H4 (cell line): ENCODE measurements around the gene GSTM3. TPM values are rescaled to one million over a fixed set of nuclear protein-coding genes. Genes with fewer than 3 reads are reported as not detected.
"Not testable (repeated sequence)": the region's sequence is repeated elsewhere in the genome, so short reads cannot be mapped to it uniquely, and the experiment has no call there.

Experiments used
- DNase-seq: peaks from one replicate; pipeline ENCODE4 v3.0.0-alpha.2; 2015; ENCODE audit warnings: low spot score
- total RNA-seq: library from RNA; depleted of rRNA; stranded (reverse); fragments of >200 nt; shearing (Covaris generic); gene quantifications from 2 replicates; pipeline ENCODE4 v1.2.3, GENCODE V29; 2014; rRNA removed

Gene GSTM3
- total RNA-seq, 1 experiment from 2014 or later = 228 TPM

- not testable (repeated sequence) for DNase-seq
Observed at GRCh38 chr1:109697861-109698260, 43.0 kb downstream of the GSTM3 start.

- DNase-seq = no peak
Observed at GRCh38 chr1:109697066-109697465, 43.8 kb downstream of the GSTM3 start.

- DNase-seq = not testable (repeated sequence)
Observed at GRCh38 chr1:109695138-109695537, 45.7 kb downstream of the GSTM3 start.

- not testable (repeated sequence) for DNase-seq
Observed at GRCh38 chr1:109694400-109694799, 46.4 kb downstream of the GSTM3 start.

GRCh38 chr1:109691759-109692158 lies 49.1 kb downstream of the GSTM3 start:
- DNase-seq = no peak

GRCh38 chr1:109689844-109690405 lies 50.9 kb downstream of the GSTM3 start:
- DNase-seq = no peak

GRCh38 chr1:109687641-109688499 lies 53.0 kb downstream of the GSTM3 start, which contains the start of gene GSTM1:
Gene GSTM1 (plus strand): TSS chr1:109687817. CDS start chr1:109687874, 57 bp downstream.
- no peak for DNase-seq

DNA sequence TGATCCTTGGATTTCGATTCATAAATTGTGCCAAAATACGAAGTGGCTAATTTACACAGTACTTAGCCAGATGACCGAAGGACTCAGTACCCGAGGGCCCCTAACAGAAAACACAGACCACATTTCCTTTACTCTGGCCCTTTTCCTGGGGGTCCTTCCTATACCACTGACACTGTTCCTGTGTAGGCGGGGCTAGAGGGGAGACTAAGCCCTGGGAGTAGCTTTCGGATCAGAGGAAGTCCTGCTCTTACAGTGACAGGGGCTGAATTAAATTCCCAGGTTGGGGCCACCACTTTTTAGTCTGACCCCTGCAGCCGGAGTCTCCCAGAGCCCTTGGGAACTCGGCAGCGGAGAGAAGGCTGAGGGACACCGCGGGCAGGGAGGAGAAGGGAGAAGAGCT lies 53.7 kb downstream of the GSTM3 start:
- not testable (repeated sequence) for DNase-seq

DNA sequence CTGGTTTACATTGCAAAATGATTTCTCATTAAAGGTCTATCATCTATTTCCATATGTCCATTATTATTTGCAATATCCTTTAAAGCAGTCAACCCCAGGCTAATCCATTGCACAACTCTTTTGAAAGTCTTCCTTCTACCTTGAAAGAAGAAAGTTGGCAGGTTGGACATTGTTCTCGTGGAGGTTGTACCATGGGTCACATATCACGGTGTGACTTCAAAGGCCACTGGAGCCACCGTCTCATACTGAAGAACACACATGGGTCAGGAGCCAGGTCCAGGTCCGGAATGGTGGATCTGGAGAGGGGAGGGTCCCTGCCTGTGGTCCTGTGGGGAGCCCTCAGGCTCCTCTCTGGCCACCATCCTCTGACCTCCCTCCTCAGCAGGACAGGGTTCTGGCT lies 54.9 kb downstream of the GSTM3 start:
- not testable (repeated sequence) for DNase-seq

- DNase-seq = not testable (repeated sequence)
Observed at GRCh38 chr1:109685399-109685798, 55.4 kb downstream of the GSTM3 start.

DNA sequence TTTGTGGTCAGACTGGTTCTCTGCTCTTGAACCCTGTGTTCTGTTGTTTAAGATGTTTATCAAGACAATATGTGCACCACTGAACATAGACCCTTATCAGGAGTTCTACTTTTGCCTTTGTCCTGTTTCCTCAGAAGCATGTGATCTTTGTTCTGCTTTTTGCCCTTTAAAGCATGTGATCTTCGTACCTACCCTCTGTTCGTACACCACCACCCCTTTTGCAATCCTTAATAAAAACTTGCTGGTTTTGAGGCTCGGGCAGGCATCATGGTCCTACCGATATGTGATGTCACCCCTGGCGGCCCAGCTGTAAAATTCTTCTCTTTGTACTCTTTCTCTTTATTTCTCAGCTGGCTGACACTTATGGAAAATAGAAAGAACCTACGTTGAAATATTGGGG lies 56.1 kb downstream of the GSTM3 start:
- not testable (repeated sequence) for DNase-seq

Other genes starting within 250 kb of the GSTM3 start
- 2.6 and 7.9 TPM in 2 replicates for gene CYB561D1, start 246.9 kb downstream of the GSTM3 start, total RNA-seq
- gene AMIGO1, start 231.3 kb downstream of the GSTM3 start, total RNA-seq = 0.72 and 1.5 TPM in 2 replicates
- gene GPR61, start 201.2 kb downstream of the GSTM3 start, total RNA-seq = not detected in 2 replicates
- gene GNAI3, start 192.4 kb downstream of the GSTM3 start, total RNA-seq = 9.0 and 9.8 TPM in 2 replicates
- gene GNAT2, start 121.4 kb downstream of the GSTM3 start, total RNA-seq = 0.46 TPM in 1 of 2 replicates, not detected in the other
- 37.0 and 41.6 TPM in 2 replicates for gene AMPD2, start 121.2 kb downstream of the GSTM3 start, total RNA-seq
- 15.9 and 27.2 TPM in 2 replicates for gene GSTM4, start 84.9 kb downstream of the GSTM3 start, total RNA-seq
- gene GSTM2, start 73.0 kb downstream of the GSTM3 start, total RNA-seq = 1.6 and 4.6 TPM in 2 replicates
- gene GSTM1, start 53.2 kb downstream of the GSTM3 start, total RNA-seq = not detected in 2 replicates
- gene GSTM5, start 28.8 kb downstream of the GSTM3 start, total RNA-seq = not detected in 2 replicates
- gene EPS8L3, start 22.9 kb upstream of the GSTM3 start, total RNA-seq = not detected in 2 replicates
- gene CSF1, start 169.8 kb upstream of the GSTM3 start, total RNA-seq = 15.8 and 18.9 TPM in 2 replicates
- 45.1 and 62.6 TPM in 2 replicates for gene AHCYL1, start 243.7 kb upstream of the GSTM3 start, total RNA-seq